NCI-H345 (cell line): ENCODE results near the gene POLDIP3.

Experiments
- DNase-seq: peaks from one replicate; lab custom pipeline; 2025; lab: John Stamatoyannopoulos, UW

POLDIP3 gene

GRCh38 chr22:42614312-42615091, at the start of gene POLDIP3:
Gene POLDIP3 (minus strand): TSS chr22:42614883. CDS start chr22:42614857, 26 bp downstream.
- peak; percentile 96 for DNase-seq

- peak; percentile 68 for DNase-seq
Measured at GRCh38 chr22:42661985-42662831, 47.5 kb upstream of the POLDIP3 start.

- DNase-seq, result no peak
Measured at GRCh38 chr22:42656578-42656977, 41.9 kb upstream of the POLDIP3 start.

- DNase-seq, result peak; percentile 89
Measured at GRCh38 chr22:42655693-42656092, 41.0 kb upstream of the POLDIP3 start.

GRCh38 chr22:42654436-42655073, 39.9 kb upstream of the POLDIP3 start:
- DNase-seq, result no peak

- no peak for DNase-seq
Measured at GRCh38 chr22:42653999-42654398, 39.3 kb upstream of the POLDIP3 start.

GRCh38 chr22:42651134-42651533, 36.5 kb upstream of the POLDIP3 start:
- no peak for DNase-seq

- DNase-seq, result peak; percentile 67
Measured at GRCh38 chr22:42649246-42650099, 34.8 kb upstream of the POLDIP3 start, which contains the start of gene CYB5R3. Gene CYB5R3 (minus strand): TSS chr22:42649392. CDS start chr22:42649315, 77 bp downstream.

- DNase-seq, result no peak
Measured at GRCh38 chr22:42648368-42649245, 33.9 kb upstream of the POLDIP3 start.

- no peak for DNase-seq
Measured at GRCh38 chr22:42648017-42648367, 33.3 kb upstream of the POLDIP3 start.

- DNase-seq, result peak; percentile 22
Measured at GRCh38 chr22:42646569-42647525, 32.2 kb upstream of the POLDIP3 start.

GRCh38 chr22:42645938-42646568, 31.4 kb upstream of the POLDIP3 start:
- DNase-seq, result no peak

GRCh38 chr22:42645341-42645937, 30.8 kb upstream of the POLDIP3 start:
- no peak for DNase-seq

GRCh38 chr22:42644422-42645340, 30.0 kb upstream of the POLDIP3 start:
- no peak for DNase-seq

- no peak for DNase-seq
Measured at GRCh38 chr22:42643634-42644421, 29.1 kb upstream of the POLDIP3 start.

- no peak for DNase-seq
Measured at GRCh38 chr22:42642806-42643633, 28.3 kb upstream of the POLDIP3 start.
